SH-SY5Y (cell line): Measurements from ENCODE around the gene NUDT3.

Source experiments
- GATA2 ChIP-seq: IDR thresholded peaks from 2 replicates; pipeline ENCODE4 v1.6.1; 2011; ENCODE audit warnings: mild to moderate bottlenecking, low read depth, low read length
- GATA3 ChIP-seq: IDR thresholded peaks from 2 replicates; pipeline ENCODE4 v1.6.1; 2011; ENCODE audit warnings: low read depth, mild to moderate bottlenecking, low read length, moderate library complexity

DNA sequence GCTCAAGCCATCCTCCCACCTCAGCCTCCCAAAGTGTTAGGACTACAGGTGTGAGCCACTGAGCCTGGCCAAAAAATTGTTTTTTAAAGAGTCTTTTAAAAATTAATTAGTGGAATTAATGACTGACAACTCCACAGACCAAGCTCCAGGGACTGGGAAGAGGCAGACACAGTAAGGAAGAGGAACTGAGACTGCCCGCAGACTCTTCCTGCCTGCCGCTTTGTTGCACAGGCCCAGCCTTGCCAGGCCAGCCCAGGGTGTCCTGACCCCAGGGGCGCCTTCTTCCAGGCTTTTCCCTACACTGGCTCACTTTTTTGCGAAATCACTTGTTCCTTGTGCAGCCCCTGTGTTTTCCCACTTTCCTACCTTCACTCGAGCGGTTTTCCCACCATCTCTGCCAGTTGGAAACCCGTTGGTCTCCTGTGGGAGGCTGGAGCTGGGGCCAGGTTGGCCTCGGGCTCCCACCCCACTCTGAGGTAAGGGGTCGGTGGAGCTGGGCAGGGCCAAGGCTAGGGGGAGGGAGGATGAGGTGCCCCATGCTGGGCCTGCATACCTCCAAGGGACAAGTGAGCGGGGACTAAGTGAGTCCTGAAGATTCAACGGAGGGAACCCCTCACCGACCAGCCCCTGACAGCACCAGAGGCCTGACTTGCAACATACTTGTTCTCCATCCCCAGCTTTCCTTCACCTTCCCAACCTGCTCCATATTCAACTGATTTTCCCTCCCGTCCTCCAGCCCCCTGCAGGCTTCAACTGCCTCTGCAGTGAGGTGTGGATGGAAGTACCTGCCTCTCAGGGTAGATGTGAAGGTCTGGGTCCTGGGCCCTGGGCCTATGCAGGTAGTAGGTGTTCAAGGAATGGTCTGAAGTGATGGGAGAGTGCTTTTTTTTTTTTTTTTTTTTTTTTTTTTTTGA is 120.2 kb downstream of the NUDT3 start:
- TF ChIP-seq GATA2 (no peak), GATA3 (no peak)
